Upper lobe of right lung (tissue), 1 donor: ENCODE data around the gene PCGF2. TPM values are rescaled to one million over a fixed set of nuclear protein-coding genes. Genes with fewer than 3 reads are reported as not detected.

Source experiments
- ATAC-seq: fragments of 200-7000 bp; cut with Tn5 transposase; one replicate; pipeline ENCODE4 v1.9.1; 2020; ENCODE audit warnings: mild to moderate bottlenecking, moderate library complexity
- DNase-seq: peaks from one replicate; pipeline ENCODE4 v3.0.0-alpha.2; 2020
- H3K27ac ChIP-seq: fragments of 200-600 bp; one replicate; pipeline ENCODE4 v1.8.0; 2022
- H3K27me3 ChIP-seq: fragments of 200-600 bp; one replicate; pipeline ENCODE4 v1.8.0; 2022; ENCODE audit warnings: mild to moderate bottlenecking
- H3K36me3 ChIP-seq: fragments of 200-600 bp; one replicate; pipeline ENCODE4 v1.8.0; 2022
- H3K4me1 ChIP-seq: fragments of 200-600 bp; one replicate; pipeline ENCODE4 v1.8.0; 2022
- H3K4me3 ChIP-seq: fragments of 200-600 bp; one replicate; pipeline ENCODE4 v1.8.0; 2022; ENCODE audit warnings: mild to moderate bottlenecking
- H3K9me3 ChIP-seq: fragments of 200-600 bp; one replicate; pipeline ENCODE4 v1.8.0; 2022
- CTCF ChIP-seq: fragments of 200-600 bp; IDR thresholded peaks from one replicate; pipeline ENCODE4 v1.8.0; 2022; ENCODE audit warnings: antibody characterized with exemption
- intact Hi-C: fragments of 100-400 bp; cut with DNase I; formaldehyde crosslinking; loops from one replicate; pipeline ENCODE4 v1.11.0; 2022
- total RNA-seq: library from RNA; stranded (reverse); fragmentation: NEBNext Ultra II Directional; extraction: Animal tissue kit (Norgen Biotek cat#: 25700); gene quantifications from one replicate; pipeline ENCODE4 v1.2.1, GENCODE V29; 2021
- donor health status: DM: no; HTN: yes; CAD: no; lungs with severe emphysema.

PCGF2 gene
- total RNA-seq, 1 donor from 2014 or later = 59.1 TPM

GRCh38 chr17:38733282-38733981, 14.7 kb downstream of the PCGF2 start:
- Histone ChIP-seq H3K36me3 (peaks cover 39% of the 10 kb centered on the region), H3K4me3 (no peak overlapping the region), H3K9me3 (no peaks in the 10 kb centered on the region), H3K4me1 (peaks cover 35% of the 10 kb centered on the region), H3K27me3 (no peaks in the 10 kb centered on the region), H3K27ac (no peak overlapping the region)
- no peak for TF ChIP-seq CTCF
- ATAC-seq = no peak
- intact Hi-C loops = loop anchor here (5.0 kb wide), 1 partner anchor 56 kb away; no protein-coding TSS in a partner anchor
- DNase-seq = no peak

GRCh38 chr17:38732376-38733281, 15.5 kb downstream of the PCGF2 start:
- no peak overlapping the region for H3K4me3 ChIP-seq
- no peaks in the 10 kb centered on the region for H3K9me3 ChIP-seq
- peaks cover 41% of the 10 kb centered on the region for H3K4me1 ChIP-seq
- peaks cover 33% of the 10 kb centered on the region for H3K36me3 ChIP-seq
- TF ChIP-seq CTCF = no peak
- no peak for ATAC-seq
- no peak overlapping the region for H3K27ac ChIP-seq
- no peaks in the 10 kb centered on the region for H3K27me3 ChIP-seq
- no peak for DNase-seq
- intact Hi-C loops = loop anchor here (5.0 kb wide), 1 partner anchor 55 kb away; no protein-coding TSS in a partner anchor

GRCh38 chr17:38731526-38732294, 16.4 kb downstream of the PCGF2 start:
- no peaks in the 10 kb centered on the region for H3K9me3 ChIP-seq
- no peak for DNase-seq
- ATAC-seq = no peak
- intact Hi-C loops = loop anchor here (5.0 kb wide), 1 partner anchor 54 kb away; no protein-coding TSS in a partner anchor
- peaks cover 30% of the 10 kb centered on the region for H3K36me3 ChIP-seq
- TF ChIP-seq CTCF = no peak
- H3K4me3 ChIP-seq = peak overlapping the region; percentile 73
- no peaks in the 10 kb centered on the region for H3K27me3 ChIP-seq
- peak overlapping the region; percentile 82 for H3K27ac ChIP-seq
- peaks cover 42% of the 10 kb centered on the region for H3K4me1 ChIP-seq

GRCh38 chr17:38730526-38731379, 17.4 kb downstream of the PCGF2 start:
- no peak for TF ChIP-seq CTCF
- intact Hi-C loops = loop anchor here (5.0 kb wide), 1 partner anchor 53 kb away; no protein-coding TSS in a partner anchor
- Histone ChIP-seq H3K36me3 (peaks cover 21% of the 10 kb centered on the region), H3K4me3 (peak overlapping the region; percentile 73), H3K27me3 (no peaks in the 10 kb centered on the region), H3K9me3 (no peaks in the 10 kb centered on the region), H3K4me1 (peaks cover 42% of the 10 kb centered on the region), H3K27ac (peak overlapping the region; percentile 82)
- DNase-seq = peak; percentile 92
- ATAC-seq = peak; percentile 62
